H1 (cell line): ENCODE data around the gene FMN2. TPM values are rescaled to one million over a fixed set of nuclear protein-coding genes. Genes with fewer than 3 reads are reported as not detected.

Experiments
- CTCF ChIA-PET: fragments of 300-600 bp; sonication (Branson Sonifier 250); formaldehyde crosslinking; loops from one replicate; lab custom pipeline; 2021; ENCODE audit not compliant: partially characterized antibody; lab: Charles Lee
- POLR2A ChIA-PET: fragments of 300-600 bp; sonication (Branson Sonifier 250); formaldehyde crosslinking; loops from one replicate; lab custom pipeline; 2021; ENCODE audit warnings: inconsistent platforms; ENCODE audit not compliant: partially characterized antibody; lab: Charles Lee
- DNase-seq, 2 experiments: peaks; one replicate each; pipeline versions ENCODE4 v3.0.0 to v3.0.0-alpha.2; 2010 to 2022; ENCODE audit warnings: low spot score in 2 of 2, low read depth in 1 of 2, mixed read lengths in 1 of 2
- FAIRE-seq: peaks from 2 replicates; lab custom pipeline; 2011; peaks lifted over from hg19 to GRCh38; lab: Jason Lieb, UNC
- H2AFZ ChIP-seq: 2 replicates; pipeline ENCODE4 v1.8.1; 2012; ENCODE audit warnings: low read length, inconsistent platforms
- H2AK5ac ChIP-seq: 2 replicates; pipeline ENCODE4 v1.6.1; 2013; ENCODE audit warnings: low read depth, low read length
- H2BK120ac ChIP-seq: replicated peaks from 2 replicates; pipeline ENCODE3; 2013; ENCODE audit warnings: low read depth, low read length, inconsistent platforms
- H2BK12ac ChIP-seq: 2 replicates; pipeline ENCODE4 v1.6.1; 2013; ENCODE audit warnings: low read depth, low read length
- H2BK15ac ChIP-seq: 2 replicates; pipeline ENCODE4 v1.6.1; 2013; ENCODE audit warnings: low read length
- H2BK20ac ChIP-seq: 2 replicates; pipeline ENCODE4 v1.6.1; 2013; ENCODE audit warnings: low read length
- H2BK5ac ChIP-seq: 2 replicates; pipeline ENCODE4 v1.6.1; 2013; ENCODE audit warnings: low read depth, low read length
- H3K14ac ChIP-seq: 2 replicates; pipeline ENCODE4 v1.6.1; 2013; ENCODE audit warnings: inconsistent platforms; ENCODE audit not compliant: insufficient read length
- H3K18ac ChIP-seq: 2 replicates; pipeline ENCODE4 v1.6.1; 2013; ENCODE audit warnings: low read length; ENCODE audit errors: extremely low read depth
- H3K23ac ChIP-seq: 2 replicates; pipeline ENCODE4 v1.6.1; 2013; ENCODE audit warnings: inconsistent platforms; ENCODE audit not compliant: insufficient read length
- H3K23me2 ChIP-seq: 2 replicates; pipeline ENCODE4 v1.6.1; 2013; ENCODE audit warnings: low read depth, low read length
- H3K27ac ChIP-seq: 2 replicates; pipeline ENCODE4 v1.6.1; 2011; ENCODE audit warnings: low read depth, low read length, inconsistent platforms
- H3K27me3 ChIP-seq, 4 experiments: replicated peaks in 1 of 4; 1 replicate in 1 of 4; 2 replicates in 3 of 4; pipeline versions ENCODE4 v1.6.1 to v1.8.1; 2011 to 2013; ENCODE audit warnings: low read length in 3 of 4, mild to moderate bottlenecking in 3 of 4, inconsistent platforms in 2 of 4, mixed read lengths in 2 of 4, moderate library complexity in 1 of 4; ENCODE audit not compliant: control insufficient read depth in 3 of 4, insufficient read depth in 3 of 4; ENCODE audit errors: extremely low read depth in 1 of 4
- H3K36me3 ChIP-seq, 4 experiments: 2 replicates each; pipeline versions ENCODE4 v1.6.1 to v1.8.1; 2011 to 2013; ENCODE audit warnings: mild to moderate bottlenecking in 4 of 4, low read length in 3 of 4, moderate library complexity in 2 of 4, control low read depth in 1 of 4, inconsistent platforms in 1 of 4; ENCODE audit not compliant: insufficient read depth in 4 of 4, control insufficient read depth in 2 of 4
- H3K4ac ChIP-seq: replicated peaks from 2 replicates; pipeline ENCODE3; 2013; ENCODE audit warnings: low read length, low read depth, mixed read lengths, inconsistent platforms; ENCODE audit not compliant: insufficient read length
- H3K4me1 ChIP-seq, 4 experiments: replicated peaks in 1 of 4; 1 replicate in 1 of 4; 2 replicates in 3 of 4; pipeline versions ENCODE4 v1.6.1 to v1.8.1; 2011 to 2013; ENCODE audit warnings: low read length in 3 of 4, inconsistent platforms in 2 of 4, mixed read lengths in 1 of 4; ENCODE audit not compliant: insufficient read depth in 4 of 4, control insufficient read depth in 3 of 4
- H3K4me2 ChIP-seq, 2 experiments: 2 replicates each; pipeline versions ENCODE4 v1.6.1 to v1.8.1; 2011 to 2013; ENCODE audit warnings: low read depth in 2 of 2, low read length in 2 of 2, control low read depth in 1 of 2, inconsistent platforms in 1 of 2, mild to moderate bottlenecking in 1 of 2; ENCODE audit not compliant: insufficient read depth in 1 of 2
- H3K4me3 ChIP-seq, 4 experiments: fragments of 200-600, 300-600 bp in 1 of 4; sonication (generic), shearing (Covaris generic), sonication (Bioruptor Twin) in 1 of 4; 2 replicates each; pipeline versions ENCODE4 v1.5.1 to v1.8.1; 2011 to 2016; ENCODE audit warnings: low read length in 4 of 4, low read depth in 3 of 4, control low read depth in 2 of 4, inconsistent platforms in 2 of 4, mild to moderate bottlenecking in 2 of 4, mixed read lengths in 1 of 4, moderate library complexity in 1 of 4; ENCODE audit not compliant: insufficient read depth in 2 of 4; ENCODE audit errors: extremely low read depth in 1 of 4
- H3K56ac ChIP-seq: replicated peaks from 2 replicates; pipeline ENCODE3; 2013; ENCODE audit warnings: low read depth, mild to moderate bottlenecking, mixed read lengths, low read length, inconsistent platforms; ENCODE audit not compliant: insufficient read length
- H3K79me1 ChIP-seq: 2 replicates; pipeline ENCODE4 v1.6.1; 2013; ENCODE audit warnings: low read depth, low read length, control low read depth
- H3K79me2 ChIP-seq, 2 experiments: 2 replicates each; pipeline versions ENCODE4 v1.6.1 to v1.8.1; 2012 to 2013; ENCODE audit warnings: low read length in 2 of 2, mild to moderate bottlenecking in 2 of 2, inconsistent platforms in 1 of 2; ENCODE audit not compliant: insufficient read depth in 2 of 2, control insufficient read depth in 1 of 2
- H3K9ac ChIP-seq, 4 experiments: replicated peaks in 1 of 4; 1 replicate in 1 of 4; 2 replicates in 3 of 4; pipeline versions ENCODE4 v1.6.1 to v1.8.1; 2011 to 2013; ENCODE audit warnings: low read depth in 3 of 4, low read length in 3 of 4, control low read depth in 2 of 4, mild to moderate bottlenecking in 2 of 4, moderate library complexity in 2 of 4, inconsistent platforms in 1 of 4; ENCODE audit errors: extremely low read depth in 1 of 4
- H3K9me3 ChIP-seq, 2 experiments: 2 replicates each; pipeline versions ENCODE4 v1.6.1 to v1.8.1; 2012 to 2013; ENCODE audit warnings: mild to moderate bottlenecking in 2 of 2, moderate library complexity in 2 of 2, control low read depth in 1 of 2, inconsistent platforms in 1 of 2, low read depth in 1 of 2, low read length in 1 of 2, mixed read lengths in 1 of 2; ENCODE audit not compliant: insufficient read depth in 2 of 2
- H4K20me1 ChIP-seq, 2 experiments: replicated peaks in 1 of 2; 2 replicates each; pipeline versions ENCODE3 to v1.8.1; 2011 to 2013; ENCODE audit warnings: inconsistent platforms in 2 of 2, low read length in 2 of 2, mild to moderate bottlenecking in 1 of 2; ENCODE audit not compliant: insufficient read depth in 2 of 2, control insufficient read depth in 1 of 2
- H4K5ac ChIP-seq: 2 replicates; pipeline ENCODE4 v1.6.1; 2013; ENCODE audit warnings: low read length, low read depth, mixed read lengths, inconsistent platforms; ENCODE audit not compliant: insufficient read length
- H4K8ac ChIP-seq: 2 replicates; pipeline ENCODE4 v1.8.0; 2013; ENCODE audit warnings: mild to moderate bottlenecking, moderate library complexity, low read length, inconsistent platforms; ENCODE audit not compliant: insufficient read depth; ENCODE audit errors: extremely low read depth
- H4K91ac ChIP-seq: replicated peaks from 2 replicates; pipeline ENCODE3; 2013; ENCODE audit warnings: low read length, mixed read lengths, inconsistent platforms; ENCODE audit not compliant: insufficient read length
- CHD1 ChIP-seq: IDR thresholded peaks from 2 replicates; pipeline ENCODE4 v1.6.1; 2012; ENCODE audit warnings: low read depth, low read length, improper control_type of control experiment
- HDAC2 ChIP-seq, 2 experiments: fragments of 300-600 bp in 1 of 2; sonication (generic) in 1 of 2; IDR thresholded peaks; 2 replicates each; pipeline ENCODE4 v1.6.1; 2011 to 2012; ENCODE audit warnings: low read depth in 2 of 2, low read length in 2 of 2, mild to moderate bottlenecking in 2 of 2, moderate library complexity in 2 of 2, borderline replicate concordance in 1 of 2, inconsistent platforms in 1 of 2
- KDM4A ChIP-seq: IDR thresholded peaks from one replicate; pipeline ENCODE4 v1.7.1; 2012; ENCODE audit warnings: low read depth, mild to moderate bottlenecking, moderate library complexity, low read length, inconsistent platforms; ENCODE audit not compliant: severe bottlenecking
- MAFK ChIP-seq: IDR thresholded peaks from 2 replicates; pipeline ENCODE4 v1.6.1; 2012; ENCODE audit warnings: low read depth, mild to moderate bottlenecking, improper control_type of control experiment, low read length
- SIX5 ChIP-seq: IDR thresholded peaks from 2 replicates; pipeline ENCODE4 v1.6.1; 2011; ENCODE audit warnings: mild to moderate bottlenecking, low read depth, low read length
- SUZ12 ChIP-seq: fragments of 200-600 bp; sonication (generic); IDR thresholded peaks from 2 replicates; pipeline ENCODE4 v1.6.1; 2012; ENCODE audit warnings: mild to moderate bottlenecking, inconsistent platforms, low read length, moderate library complexity, mixed read lengths
- ZNF274 ChIP-seq: IDR thresholded peaks from 2 replicates; pipeline ENCODE4 v1.7.0; 2012; ENCODE audit warnings: low read length, borderline replicate concordance; ENCODE audit errors: extremely low read depth
- WGBS, 2 experiments: shearing (Covaris generic) in 1 of 2; methylation state at CpG; one replicate each; pipeline versions ENCODE4 v1.1.6 to v1.1.7; 2013 to 2015; ENCODE audit warnings: low lambda C conversion rate in 2 of 2, mixed read lengths in 2 of 2, inconsistent platforms in 1 of 2, low coverage in 1 of 2, missing lambda C conversion rate in 1 of 2; ENCODE audit not compliant: insufficient replicate concordance in 2 of 2, insufficient coverage in 1 of 2, insufficient read length in 1 of 2; ENCODE audit errors: extremely low coverage in 1 of 2, missing lambda C conversion rate in 1 of 2; 5-methylcytosine and 5-hydroxymethylcytosine counted together
- polyA plus RNA-seq, 7 experiments: library from polyadenylated mRNA; depleted of rRNA in 3 of 7; stranded (reverse) in 5 of 7; unstranded in 2 of 7; fragments of >200 nt in 5 of 7; fragments of 200-250 nt in 2 of 7; gene quantifications; 1 replicate in 5 of 7; 2 replicates in 1 of 7; 4 replicates in 1 of 7; pipeline versions ENCODE4 v1.2.1 to v1.2.3, GENCODE V29; 2011 to 2013; ENCODE audit warnings: missing spikeins in 2 of 7, mixed read lengths in 2 of 7
- total RNA-seq: library from RNA; stranded (reverse); fragmentation: NEBNext Ultra II Directional; extraction: Animal tissue kit (Norgen Biotek cat#: 25700); gene quantifications from 2 replicates; pipeline ENCODE4 v1.2.1, GENCODE V29; 2021

The FMN2 gene
- total and polyA plus RNA-seq, 2 of the 8 experiments (the other 6 are each of a cell fraction or from before 2014, with no cell fraction given), result 0.83 to 2.0 TPM

DNA sequence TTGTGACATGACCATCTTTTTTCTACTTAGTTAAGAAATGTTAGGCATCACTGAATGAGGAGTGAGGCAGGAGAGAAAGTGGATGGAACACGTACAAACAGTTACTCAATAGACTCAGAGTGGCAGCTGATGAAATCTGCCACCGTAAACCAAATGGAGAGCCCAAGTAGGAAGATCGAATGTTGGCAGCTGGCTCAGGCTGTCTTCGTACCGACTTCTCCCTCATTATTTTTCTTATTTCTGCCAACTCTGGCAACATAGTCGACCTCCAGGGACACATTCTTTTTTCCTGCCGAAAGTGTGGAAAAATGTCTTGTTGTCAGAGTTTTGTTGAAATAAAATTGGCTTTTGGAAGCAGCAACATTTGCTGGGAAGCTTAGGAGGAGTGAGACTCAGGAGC lies 377.0 kb downstream of the FMN2 start:
- Histone ChIP-seq H3K4ac (no peak overlapping the region), H2AFZ (no peak overlapping the region), H4K5ac (no peak overlapping the region), H3K79me2 (no peaks in the 10 kb centered on the region), H2BK12ac (no peak overlapping the region), H3K4me3 (no peak overlapping the region), H3K9me3 (no peaks in the 10 kb centered on the region), H3K27me3 (no peaks in the 10 kb centered on the region), H2BK5ac (no peak overlapping the region), H4K20me1 (no peaks in the 10 kb centered on the region), H3K18ac (no peak overlapping the region), H2BK15ac (no peak overlapping the region), H3K36me3 (no peaks in the 10 kb centered on the region), H3K23me2 (no peaks in the 10 kb centered on the region), H3K56ac (no peak overlapping the region), H4K8ac (no peak overlapping the region), H3K23ac (no peak overlapping the region), H2BK120ac (no peak overlapping the region), H3K14ac (no peak overlapping the region), H2BK20ac (no peak overlapping the region), H3K9ac (no peak overlapping the region), H3K4me1 (peaks cover 0 to 4% (median 2%) of the 10 kb centered on the region in 4 experiments; a peak in 3 of 7 replicates), H3K4me2 (no peak overlapping the region), H2AK5ac (no peak overlapping the region), H3K79me1 (no peaks in the 10 kb centered on the region), H4K91ac (no peak overlapping the region), H3K27ac (no peak overlapping the region)
- DNase-seq (no peak), FAIRE-seq (no peak)
- CTCF ChIA-PET, result interaction anchor here (1.4 kb wide), 2 partner anchors 13 to 17 kb away, joined by 3 read pairs; no protein-coding TSS in a partner anchor
- WGBS, 2 experiments, result 95% methylated on average over 7 of the region's 7 CpGs; no CpG with 5 or more reads in 1 of the 2 experiments
- TF ChIP-seq SIX5 (no peak), CHD1 (no peak), ZNF274 (no peak), KDM4A (no peak), HDAC2 (IDR thresholded peaks at IDR 0.05; ENCODE audit: borderline replicate concordance in 1 of 2, low read depth in 2 of 2, low read length in 2 of 2) (no peak), MAFK (no peak), SUZ12 (no peak)
- POLR2A ChIA-PET, result no interaction called here
